ENCODE results near the gene TRIM59.

The TRIM59 gene

GRCh38 chr3:160401291-160402095, 48.1 kb downstream of the TRIM59 start:
- DNase-seq, result no peak

- DNase-seq, result peak; percentile 62
These were observed 48.9 kb downstream of the TRIM59 start for GRCh38 chr3:160400702-160401150.

- DNase-seq, result peak; percentile 58
These were observed 49.4 kb downstream of the TRIM59 start for GRCh38 chr3:160400030-160400701.

GRCh38 chr3:160399125-160400029, 50.2 kb downstream of the TRIM59 start, which contains the start of the genes IFT80 and SMC4:
Gene IFT80 (minus strand): TSS chr3:160399225. CDS start chr3:160384600, 14,625 bp downstream.
Gene SMC4 (plus strand): TSS chr3:160399650. CDS start chr3:160400827, 1,177 bp downstream.
- peak; percentile 97 for DNase-seq

- no peak for DNase-seq
These were observed 50.8 kb downstream of the TRIM59 start for GRCh38 chr3:160398820-160399124.

- DNase-seq, result no peak
These were observed 54.3 kb downstream of the TRIM59 start for GRCh38 chr3:160395297-160395696.

- DNase-seq, result no peak
These were observed 55.6 kb downstream of the TRIM59 start for GRCh38 chr3:160394009-160394392.

- no peak for DNase-seq
These were observed 56.1 kb downstream of the TRIM59 start for GRCh38 chr3:160393346-160394008.

- DNase-seq, result no peak
These were observed 56.8 kb downstream of the TRIM59 start for GRCh38 chr3:160392798-160393197.

GRCh38 chr3:160390565-160391138, 58.9 kb downstream of the TRIM59 start:
- DNase-seq, result no peak
